Trophoblast cell (in vitro differentiated cells and primary cell): ENCODE measurements around the gene OGT.
"Not testable (repeated sequence)": the region's sequence is repeated elsewhere in the genome, so short reads cannot be mapped to it uniquely, and the experiment has no call there.

ENCODE experiments used
- DNase-seq, 2 donors: peaks; one replicate each; pipeline ENCODE4 v3.0.0-alpha.2; 2016
- H2AFZ ChIP-seq: 2 replicates; pipeline ENCODE4 v1.6.1; 2013; ENCODE audit warnings: low read length, moderate library complexity, mild to moderate bottlenecking; ENCODE audit not compliant: insufficient read depth, poor library complexity
- H2AK5ac ChIP-seq: 2 replicates; pipeline ENCODE4 v1.6.1; 2013; ENCODE audit warnings: mild to moderate bottlenecking, low read length
- H2BK120ac ChIP-seq: 2 replicates; pipeline ENCODE4 v1.6.1; 2013; ENCODE audit warnings: low read length, mild to moderate bottlenecking, moderate library complexity; ENCODE audit not compliant: insufficient read depth, poor library complexity
- H2BK12ac ChIP-seq: 2 replicates; pipeline ENCODE4 v1.6.1; 2013; ENCODE audit warnings: mild to moderate bottlenecking, low read length, moderate library complexity
- H2BK5ac ChIP-seq: 2 replicates; pipeline ENCODE4 v1.6.1; 2013; ENCODE audit warnings: low read length, low read depth, moderate library complexity, mild to moderate bottlenecking; ENCODE audit not compliant: poor library complexity
- H3K14ac ChIP-seq: 2 replicates; pipeline ENCODE4 v1.6.1; 2013; ENCODE audit warnings: mild to moderate bottlenecking, low read length
- H3K18ac ChIP-seq: 2 replicates; pipeline ENCODE4 v1.6.1; 2013; ENCODE audit warnings: mild to moderate bottlenecking, low read length
- H3K23ac ChIP-seq: 2 replicates; pipeline ENCODE4 v1.6.1; 2013; ENCODE audit warnings: low read length
- H3K27ac ChIP-seq: 2 replicates; pipeline ENCODE4 v1.5.1; 2013; ENCODE audit warnings: low read depth, mild to moderate bottlenecking, inconsistent platforms, low read length, moderate library complexity
- H3K27me3 ChIP-seq: 2 replicates; pipeline ENCODE4 v1.6.1; 2013; ENCODE audit warnings: inconsistent platforms, mild to moderate bottlenecking, low read length, moderate library complexity; ENCODE audit not compliant: insufficient read depth
- H3K36me3 ChIP-seq, 2 experiments: 1 replicate in 1 of 2; 2 replicates in 1 of 2; pipeline ENCODE4 v1.6.1; 2013; ENCODE audit warnings: low read length in 2 of 2, mild to moderate bottlenecking in 2 of 2, moderate library complexity in 1 of 2; ENCODE audit not compliant: insufficient read depth in 2 of 2, control insufficient read depth in 1 of 2
- H3K4ac ChIP-seq: 2 replicates; pipeline ENCODE4 v1.6.1; 2013; ENCODE audit warnings: low read depth, mild to moderate bottlenecking, low read length, moderate library complexity
- H3K4me1 ChIP-seq, 2 experiments: 1 replicate in 1 of 2; 2 replicates in 1 of 2; pipeline ENCODE4 v1.6.1; 2013; ENCODE audit warnings: low read length in 2 of 2, mild to moderate bottlenecking in 2 of 2, moderate library complexity in 1 of 2; ENCODE audit not compliant: insufficient read depth in 2 of 2, control insufficient read depth in 1 of 2
- H3K4me2 ChIP-seq: 2 replicates; pipeline ENCODE4 v1.6.1; 2013; ENCODE audit warnings: inconsistent platforms, mild to moderate bottlenecking, low read length, moderate library complexity
- H3K4me3 ChIP-seq: 2 replicates; pipeline ENCODE4 v1.5.1; 2013; ENCODE audit warnings: mild to moderate bottlenecking, low read depth, low read length, inconsistent platforms
- H3K79me1 ChIP-seq: one replicate; pipeline ENCODE4 v1.6.1; 2013; ENCODE audit warnings: low read length
- H3K79me2 ChIP-seq: 2 replicates; pipeline ENCODE4 v1.6.1; 2013; ENCODE audit warnings: low read length, mild to moderate bottlenecking; ENCODE audit not compliant: control insufficient read depth, insufficient read depth, poor library complexity
- H3K9ac ChIP-seq: 2 replicates; pipeline ENCODE4 v1.6.1; 2013; ENCODE audit warnings: mild to moderate bottlenecking, low read length
- H3K9me3 ChIP-seq: 2 replicates; pipeline ENCODE4 v1.6.1; 2013; ENCODE audit warnings: low read depth, mild to moderate bottlenecking, control low read depth, inconsistent platforms, low read length; ENCODE audit not compliant: insufficient read depth
- H4K12ac ChIP-seq: 2 replicates; pipeline ENCODE4 v1.6.1; 2013; ENCODE audit warnings: low read depth, mild to moderate bottlenecking, low read length, moderate library complexity
- H4K8ac ChIP-seq: 2 replicates; pipeline ENCODE4 v1.6.1; 2013; ENCODE audit warnings: low read depth, mild to moderate bottlenecking, low read length, moderate library complexity
- H4K91ac ChIP-seq: one replicate; pipeline ENCODE4 v1.6.1; 2013; ENCODE audit warnings: low read depth, mild to moderate bottlenecking, low read length, moderate library complexity
- WGBS: extraction: QIAGEN DNeasy Blood & Tissue Kit; methylation state at CpG from one replicate; pipeline ENCODE4 v1.1.7; 2013; ENCODE audit warnings: missing lambda C conversion rate; ENCODE audit not compliant: insufficient read length, insufficient coverage; ENCODE audit errors: extremely low coverage; 5-methylcytosine and 5-hydroxymethylcytosine counted together

The OGT gene

DNA sequence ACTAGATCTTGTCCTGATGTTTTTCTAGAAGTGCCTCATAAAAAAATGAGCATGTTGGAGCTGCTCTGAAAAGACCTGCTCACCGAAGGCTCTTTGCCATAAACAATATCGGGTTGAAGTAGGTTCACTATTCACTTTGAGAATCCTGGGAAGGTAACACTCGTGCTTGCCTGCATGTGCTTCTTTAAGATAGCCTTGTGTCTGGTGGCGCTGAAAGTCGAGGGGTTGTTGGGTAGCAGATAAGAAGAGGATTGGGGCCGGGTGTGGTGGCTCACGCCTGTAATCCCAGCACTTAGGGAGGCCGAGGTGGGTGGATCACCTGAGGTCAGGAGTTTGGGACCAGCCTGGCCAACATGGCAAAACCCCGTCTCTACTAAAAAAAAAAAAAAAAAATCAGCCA lies 78.8 kb downstream of the OGT start:
- WGBS, result no CpG with 5 or more reads among the region's 9 CpGs
- not testable (repeated sequence) for H4K8ac ChIP-seq, H3K4ac ChIP-seq, H2BK120ac ChIP-seq, H3K27me3 ChIP-seq, H2BK5ac ChIP-seq, H3K18ac ChIP-seq, H3K4me1 ChIP-seq, H2AK5ac ChIP-seq, H3K23ac ChIP-seq, H3K9me3 ChIP-seq, H2AFZ ChIP-seq, H3K27ac ChIP-seq, H3K14ac ChIP-seq, H3K9ac ChIP-seq, DNase-seq, H4K91ac ChIP-seq, H2BK12ac ChIP-seq, H3K4me3 ChIP-seq, H3K79me2 ChIP-seq, H4K12ac ChIP-seq, H3K4me2 ChIP-seq, H3K79me1 ChIP-seq
- peaks cover 8 to 20% of the 10 kb centered on the region in 2 experiments for H3K36me3 ChIP-seq

DNA sequence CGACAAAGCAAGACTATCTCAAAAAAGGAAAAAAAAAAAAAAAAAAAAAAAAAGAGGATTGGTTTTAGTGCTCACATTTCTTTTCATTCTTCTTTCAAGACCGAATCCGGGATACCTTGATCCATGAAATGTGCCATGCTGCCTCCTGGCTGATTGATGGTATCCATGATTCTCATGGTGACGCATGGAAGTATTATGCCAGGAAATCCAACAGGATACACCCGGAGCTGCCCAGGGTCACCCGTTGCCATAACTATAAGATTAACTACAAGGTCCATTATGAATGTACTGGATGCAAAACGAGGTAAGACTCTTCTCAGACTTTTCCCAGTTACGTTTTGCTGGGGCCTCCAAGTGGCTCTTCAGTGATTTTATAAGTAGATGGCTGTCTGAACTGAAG lies 79.4 kb downstream of the OGT start:
- no peaks in the 10 kb centered on the region for H3K4me1 ChIP-seq
- no peak overlapping the region for H3K4ac ChIP-seq
- no peak overlapping the region for H4K12ac ChIP-seq
- no peak overlapping the region for H3K4me2 ChIP-seq
- H3K14ac ChIP-seq, result no peak overlapping the region
- no peak overlapping the region for H4K8ac ChIP-seq
- H3K9me3 ChIP-seq, result no peaks in the 10 kb centered on the region
- no peak overlapping the region for H3K18ac ChIP-seq
- H2BK12ac ChIP-seq, result no peak overlapping the region
- no peak overlapping the region for H3K4me3 ChIP-seq
- H2BK5ac ChIP-seq, result no peak overlapping the region
- peaks cover 8 to 20% of the 10 kb centered on the region in 2 experiments for H3K36me3 ChIP-seq
- no peak overlapping the region for H2AFZ ChIP-seq
- no peak overlapping the region for H4K91ac ChIP-seq
- no peaks in the 10 kb centered on the region for H3K79me1 ChIP-seq
- no peaks in the 10 kb centered on the region for H3K79me2 ChIP-seq
- no peak overlapping the region for H3K9ac ChIP-seq
- no peak for DNase-seq
- H3K23ac ChIP-seq, result no peak overlapping the region
- no CpG with 5 or more reads among the region's 8 CpGs for WGBS
- H2AK5ac ChIP-seq, result no peak overlapping the region
- H2BK120ac ChIP-seq, result no peak overlapping the region
- no peaks in the 10 kb centered on the region for H3K27me3 ChIP-seq
- H3K27ac ChIP-seq, result no peak overlapping the region

DNA sequence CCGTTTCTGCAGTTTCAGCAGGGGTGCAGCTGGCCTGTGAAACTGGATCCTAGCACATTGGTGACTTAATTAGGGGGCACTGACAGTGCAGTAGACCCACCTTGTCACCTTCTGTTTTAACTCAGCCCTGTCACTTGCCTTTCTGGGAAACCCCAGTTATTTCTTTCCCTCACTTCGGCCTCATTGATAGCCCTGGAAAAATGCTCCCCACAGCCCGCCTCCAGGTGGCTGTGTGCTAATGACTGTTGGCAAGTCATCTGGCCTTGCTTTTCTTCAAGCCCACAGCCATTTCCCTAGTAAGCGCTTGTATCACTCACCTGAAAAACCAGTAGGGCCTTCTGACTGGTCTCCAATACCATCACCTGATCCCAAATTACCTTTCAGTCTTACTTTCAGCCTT lies 82.2 kb downstream of the OGT start:
- H3K79me2 ChIP-seq, result no peaks in the 10 kb centered on the region
- H4K12ac ChIP-seq, result no peak overlapping the region

GRCh38 chrX:71615954-71616353 lies 83.0 kb downstream of the OGT start:
- H3K27ac ChIP-seq, result no peak overlapping the region
- no peak overlapping the region for H3K18ac ChIP-seq
- H3K4me1 ChIP-seq, result no peaks in the 10 kb centered on the region
- H4K12ac ChIP-seq, result no peak overlapping the region
- H3K23ac ChIP-seq, result no peak overlapping the region
- no peak overlapping the region for H2AK5ac ChIP-seq
- H3K79me2 ChIP-seq, result no peaks in the 10 kb centered on the region
- no CpG with 5 or more reads among the region's 10 CpGs for WGBS
- H3K4me3 ChIP-seq, result no peak overlapping the region
- H2BK120ac ChIP-seq, result no peak overlapping the region
- no peak overlapping the region for H2BK12ac ChIP-seq
- no peak overlapping the region for H3K4me2 ChIP-seq
- no peaks in the 10 kb centered on the region for H3K79me1 ChIP-seq
- no peak overlapping the region for H2BK5ac ChIP-seq
- no peak overlapping the region for H4K91ac ChIP-seq
- peaks cover 6 to 10% of the 10 kb centered on the region in 2 experiments for H3K36me3 ChIP-seq
- no peak overlapping the region for H3K4ac ChIP-seq
- H3K27me3 ChIP-seq, result no peaks in the 10 kb centered on the region
- no peak for DNase-seq
- no peak overlapping the region for H3K14ac ChIP-seq
- no peaks in the 10 kb centered on the region for H3K9me3 ChIP-seq
- no peak overlapping the region for H3K9ac ChIP-seq
- H4K8ac ChIP-seq, result no peak overlapping the region
- H2AFZ ChIP-seq, result no peak overlapping the region

More for the DNA sequence above, 82.2 kb downstream of the OGT start:
- Histone ChIP-seq H4K8ac (no peak overlapping the region), H3K79me1 (no peaks in the 10 kb centered on the region), H3K4ac (no peak overlapping the region), H3K23ac (no peak overlapping the region), H4K91ac (no peak overlapping the region), H3K18ac (no peak overlapping the region), H2BK120ac (no peak overlapping the region), H3K4me2 (no peak overlapping the region), H3K4me3 (no peak overlapping the region), H2AK5ac (no peak overlapping the region), H2BK12ac (no peak overlapping the region), H2BK5ac (no peak overlapping the region), H3K9me3 (no peaks in the 10 kb centered on the region), H3K9ac (no peak overlapping the region), H3K14ac (no peak overlapping the region), H3K27ac (no peak overlapping the region), H3K27me3 (no peaks in the 10 kb centered on the region), H3K4me1 (no peaks in the 10 kb centered on the region), H3K36me3 (peaks cover 8 to 15% of the 10 kb centered on the region in 2 experiments), H2AFZ (no peak overlapping the region)
- DNase-seq, result no peak
- no CpG with 5 or more reads among the region's 4 CpGs for WGBS
